Measurements from ENCODE around the gene GPR25.

GPR25 gene

DNA sequence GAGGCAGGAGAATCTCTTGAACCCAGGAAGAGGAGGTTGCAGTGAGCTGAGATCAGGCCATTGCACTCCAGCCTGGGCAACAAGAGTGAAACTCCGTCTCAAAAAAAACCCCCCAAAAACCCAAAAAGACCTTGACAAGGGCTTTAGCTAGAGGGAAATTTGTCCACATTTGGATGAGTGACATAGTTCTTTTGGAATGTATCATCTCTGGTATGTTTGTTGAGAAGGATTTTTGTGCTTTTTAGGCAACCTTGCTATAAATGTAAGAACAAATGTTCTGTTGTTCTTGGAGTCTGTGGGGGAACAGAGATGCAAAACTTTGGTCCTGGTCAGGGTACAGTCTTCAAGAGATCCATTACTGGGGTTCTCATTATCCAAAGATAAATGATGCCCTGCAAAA lies 50.8 kb downstream of the GPR25 start:
- Histone ChIP-seq H3K4me2 (ENCODE audit: insufficient read depth, low read length) (no peak overlapping the region), H3K27me3 (ENCODE audit: insufficient read depth, low read length, poor library complexity) (no peaks in the 10 kb centered on the region), H3K36me3 (ENCODE audit: insufficient read depth, low read length) (no peaks in the 10 kb centered on the region), H4K20me1 (ENCODE audit: insufficient read depth, low read length) (no peaks in the 10 kb centered on the region; the same call in 1 of the 2 replicates), H3K4me1 (ENCODE audit: insufficient read depth, low read length) (no peaks in the 10 kb centered on the region), H3K9ac (ENCODE audit: low read depth, low read length) (no peak overlapping the region), H3K9me3 (ENCODE audit: insufficient read depth, low read length, severe bottlenecking) (no peaks in the 10 kb centered on the region), H2AFZ (ENCODE audit: low read depth, low read length) (no peak overlapping the region), H3K79me2 (ENCODE audit: insufficient read depth, low read length) (no peaks in the 10 kb centered on the region), H3K27ac (ENCODE audit: low read length) (no peak overlapping the region), H3K4me3 (ENCODE audit: low read depth in 1 of 2, low read length in 2 of 2) (no peak overlapping the region)
- TF ChIP-seq, protein P1, sequence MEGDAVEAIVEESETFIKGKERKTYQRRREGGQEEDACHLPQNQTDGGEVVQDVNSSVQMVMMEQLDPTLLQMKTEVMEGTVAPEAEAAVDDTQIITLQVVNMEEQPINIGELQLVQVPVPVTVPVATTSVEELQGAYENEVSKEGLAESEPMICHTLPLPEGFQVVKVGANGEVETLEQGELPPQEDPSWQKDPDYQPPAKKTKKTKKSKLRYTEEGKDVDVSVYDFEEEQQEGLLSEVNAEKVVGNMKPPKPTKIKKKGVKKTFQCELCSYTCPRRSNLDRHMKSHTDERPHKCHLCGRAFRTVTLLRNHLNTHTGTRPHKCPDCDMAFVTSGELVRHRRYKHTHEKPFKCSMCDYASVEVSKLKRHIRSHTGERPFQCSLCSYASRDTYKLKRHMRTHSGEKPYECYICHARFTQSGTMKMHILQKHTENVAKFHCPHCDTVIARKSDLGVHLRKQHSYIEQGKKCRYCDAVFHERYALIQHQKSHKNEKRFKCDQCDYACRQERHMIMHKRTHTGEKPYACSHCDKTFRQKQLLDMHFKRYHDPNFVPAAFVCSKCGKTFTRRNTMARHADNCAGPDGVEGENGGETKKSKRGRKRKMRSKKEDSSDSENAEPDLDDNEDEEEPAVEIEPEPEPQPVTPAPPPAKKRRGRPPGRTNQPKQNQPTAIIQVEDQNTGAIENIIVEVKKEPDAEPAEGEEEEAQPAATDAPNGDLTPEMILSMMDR (IDR thresholded peaks at IDR 0.05; ENCODE audit: borderline replicate concordance, extremely low read depth, low read length, poor library complexity, severe bottlenecking) = no peak
- TF ChIP-seq EZH2 (IDR thresholded peaks at IDR 0.05; ENCODE audit: borderline replicate concordance, low read depth, low read length, severe bottlenecking) = no peak
- no peak for ATAC-seq (ENCODE audit: insufficient read depth, low read depth)
- no peak for DNase-seq
